SIG-M5 (cell line): ENCODE data around the gene SSR4.

Experiments
- DNase-seq: peaks from one replicate; lab custom pipeline; 2025; lab: John Stamatoyannopoulos, UW

SSR4 gene

DNA sequence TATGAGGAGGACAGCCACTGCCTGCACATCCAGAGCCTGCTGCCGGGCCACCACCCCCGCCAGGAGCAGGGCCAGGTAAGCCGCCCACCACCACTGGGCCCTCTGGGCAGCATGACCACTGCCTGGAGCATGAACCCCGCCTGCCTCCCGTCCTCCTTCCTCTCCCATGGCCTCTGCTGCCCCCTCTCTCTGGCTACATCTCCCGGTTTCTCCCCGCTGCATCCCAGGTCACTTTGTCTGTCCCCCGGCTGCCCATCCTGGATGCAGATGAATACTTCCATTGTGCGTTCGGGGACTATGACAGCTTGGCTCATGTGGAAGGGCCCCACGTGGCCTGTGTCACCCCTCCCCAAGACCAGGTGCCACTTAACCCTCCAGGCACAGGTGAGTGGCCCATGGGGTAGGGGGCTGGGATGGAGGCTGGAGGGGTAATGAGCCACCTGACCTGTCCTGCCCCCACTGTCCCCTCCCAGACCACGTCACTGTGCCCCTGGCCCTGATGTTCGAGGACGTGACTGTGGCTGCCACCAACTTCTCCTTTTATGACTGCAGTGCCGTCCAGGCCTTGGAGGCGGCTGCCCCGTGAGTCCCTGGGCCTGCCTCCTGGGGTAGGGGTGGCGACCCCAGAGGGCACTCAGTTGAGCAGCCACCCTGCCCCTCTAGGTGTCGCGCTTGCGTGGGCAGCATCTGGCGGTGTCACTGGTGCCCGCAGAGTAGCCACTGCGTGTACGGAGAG is 24.4 kb upstream of the SSR4 start:
- no peak for DNase-seq

- DNase-seq = no peak
Measured at GRCh38 chrX:153770601-153771414, 23.7 kb upstream of the SSR4 start.

DNA sequence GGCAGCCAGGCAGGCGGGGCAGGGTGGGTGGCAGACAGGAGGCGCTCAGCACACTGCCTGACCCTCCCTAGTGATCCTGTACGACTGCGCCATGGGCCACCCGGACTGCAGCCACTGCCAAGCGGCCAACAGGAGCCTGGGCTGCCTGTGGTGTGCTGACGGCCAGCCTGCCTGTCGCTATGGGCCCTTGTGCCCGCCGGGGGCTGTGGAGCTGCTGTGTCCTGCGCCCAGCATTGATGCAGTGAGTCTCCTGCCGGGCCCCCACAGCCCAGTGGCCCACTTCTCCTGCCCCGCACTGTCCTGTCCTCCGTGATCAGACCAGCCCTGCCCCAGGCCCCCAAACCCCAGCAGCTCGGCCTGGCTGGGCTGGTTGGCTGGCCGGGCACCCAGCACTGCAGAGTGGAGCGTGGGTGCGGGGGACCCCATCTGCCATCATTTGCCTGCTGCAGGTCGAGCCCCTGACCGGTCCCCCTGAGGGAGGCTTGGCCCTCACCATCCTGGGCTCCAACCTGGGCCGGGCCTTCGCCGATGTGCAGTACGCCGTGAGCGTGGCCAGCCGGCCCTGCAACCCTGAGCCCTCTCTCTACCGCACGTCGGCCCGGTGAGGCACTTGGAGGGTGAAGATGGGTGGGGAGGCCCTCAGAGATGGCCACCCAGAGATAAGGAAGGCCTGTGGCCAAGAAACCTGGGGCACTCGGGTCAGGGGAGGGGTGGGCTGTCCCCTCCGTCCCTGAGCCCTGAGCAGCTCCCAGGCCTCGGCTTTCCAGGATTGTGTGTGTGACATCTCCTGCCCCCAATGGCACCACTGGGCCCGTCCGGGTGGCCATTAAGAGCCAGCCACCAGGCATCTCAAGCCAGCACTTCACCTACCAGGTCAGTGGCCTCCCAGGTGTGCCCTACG is 22.8 kb upstream of the SSR4 start:
- no peak for DNase-seq

GRCh38 chrX:153772316-153773217 is 21.9 kb upstream of the SSR4 start:
- no peak for DNase-seq

DNA sequence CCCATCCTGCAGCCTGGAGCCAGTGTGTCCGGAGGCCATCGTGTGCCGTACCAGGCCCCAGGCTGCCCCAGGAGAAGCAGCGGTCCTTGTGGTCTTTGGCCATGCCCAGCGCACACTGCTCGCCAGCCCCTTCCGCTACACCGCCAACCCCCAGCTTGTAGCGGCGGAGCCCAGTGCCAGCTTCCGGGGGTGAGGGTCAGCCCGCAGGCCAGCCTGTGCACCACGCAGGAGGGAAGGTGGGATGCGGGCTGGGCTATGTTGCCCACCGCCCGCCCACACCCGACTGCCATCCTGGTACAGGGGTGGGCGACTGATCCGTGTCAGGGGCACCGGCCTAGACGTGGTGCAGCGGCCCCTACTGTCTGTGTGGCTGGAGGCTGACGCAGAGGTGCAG is 21.3 kb upstream of the SSR4 start:
- no peak for DNase-seq

- no peak for DNase-seq
Measured at GRCh38 chrX:153773741-153774575, 20.5 kb upstream of the SSR4 start.

DNA sequence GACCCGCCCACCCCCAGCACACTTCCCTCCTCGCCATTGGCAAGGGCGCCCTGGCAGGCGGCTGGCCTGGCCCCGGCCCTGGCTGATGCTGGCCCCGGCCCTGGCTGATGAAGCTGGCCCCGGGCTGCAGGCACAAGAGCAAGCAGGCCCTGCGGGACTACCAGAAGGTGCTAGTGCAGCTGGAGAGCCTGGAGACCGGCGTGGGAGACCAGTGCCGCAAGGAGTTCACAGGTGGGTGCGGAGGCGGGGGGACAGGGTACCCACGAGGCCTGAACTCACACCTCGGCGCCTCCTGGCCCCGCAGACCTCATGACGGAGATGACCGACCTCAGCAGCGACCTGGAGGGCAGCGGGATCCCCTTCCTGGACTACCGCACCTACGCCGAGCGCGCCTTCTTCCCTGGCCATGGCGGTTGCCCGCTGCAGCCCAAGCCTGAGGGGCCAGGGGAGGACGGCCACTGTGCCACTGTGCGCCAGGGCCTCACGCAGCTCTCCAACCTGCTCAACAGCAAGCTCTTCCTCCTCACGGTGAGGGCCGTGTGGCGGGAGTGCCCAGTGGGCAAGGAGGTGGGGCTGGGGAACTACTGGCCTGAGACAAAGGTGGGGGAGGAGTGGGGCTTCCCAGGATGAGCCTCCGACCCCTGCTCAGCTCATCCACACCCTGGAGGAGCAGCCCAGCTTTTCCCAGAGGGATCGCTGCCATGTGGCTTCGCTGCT is 19.7 kb upstream of the SSR4 start:
- DNase-seq = no peak

DNA sequence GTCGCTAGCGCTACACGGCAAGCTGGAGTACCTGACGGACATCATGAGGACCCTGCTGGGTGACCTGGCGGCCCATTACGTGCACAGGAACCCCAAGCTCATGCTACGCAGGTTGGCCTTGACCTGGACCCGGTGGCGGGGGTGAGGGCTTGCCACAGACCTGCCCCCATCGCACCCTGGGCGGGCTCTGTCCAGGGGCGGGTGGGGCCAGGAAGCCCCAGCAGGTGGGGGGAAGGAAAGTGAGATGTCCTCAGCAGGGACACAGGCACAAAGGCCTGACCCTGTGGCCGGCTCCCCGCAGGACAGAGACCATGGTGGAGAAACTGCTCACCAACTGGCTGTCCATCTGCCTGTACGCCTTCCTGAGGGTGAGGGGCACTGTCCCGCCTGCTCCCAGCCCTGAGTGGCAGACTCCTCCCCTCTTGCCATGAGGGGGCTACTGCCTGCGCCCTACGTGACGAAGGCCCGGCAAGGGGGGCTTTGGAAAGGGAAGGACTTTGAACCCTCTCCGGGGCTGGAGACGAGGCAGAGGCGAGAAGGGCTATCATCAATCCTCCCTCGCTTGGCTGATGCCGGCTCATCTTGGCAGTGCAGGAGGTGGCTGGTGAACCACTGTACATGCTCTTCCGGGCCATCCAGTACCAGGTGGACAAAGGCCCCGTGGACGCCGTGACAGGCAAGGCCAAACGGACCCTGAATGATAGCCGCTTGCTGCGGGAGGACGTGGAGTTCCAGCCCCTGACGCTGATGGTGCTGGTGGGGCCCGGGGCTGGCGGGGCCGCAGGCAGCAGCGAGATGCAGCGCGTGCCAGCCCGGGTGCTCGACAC is 19.0 kb upstream of the SSR4 start:
- DNase-seq = no peak

DNA sequence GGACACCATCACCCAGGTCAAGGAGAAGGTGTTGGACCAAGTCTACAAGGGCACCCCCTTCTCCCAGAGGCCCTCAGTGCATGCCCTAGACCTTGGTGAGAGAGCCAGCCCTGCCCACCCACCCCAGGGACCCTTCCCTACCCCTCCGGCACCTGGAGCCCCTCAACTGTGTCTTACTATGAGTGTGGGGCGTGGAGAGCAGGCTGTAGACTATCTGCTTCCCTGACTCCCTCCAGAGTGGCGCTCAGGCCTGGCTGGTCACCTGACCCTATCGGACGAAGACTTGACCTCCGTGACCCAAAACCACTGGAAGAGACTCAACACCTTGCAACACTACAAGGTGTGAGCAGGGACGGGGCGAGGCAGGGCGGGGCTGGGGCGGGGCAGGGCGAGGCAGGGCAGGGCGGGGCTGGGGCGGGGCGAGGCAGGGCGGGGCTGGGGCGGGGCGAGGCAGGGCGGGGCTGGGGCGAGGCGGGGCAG is 18.3 kb upstream of the SSR4 start:
- DNase-seq = no peak

GRCh38 chrX:153776611-153777045 is 17.8 kb upstream of the SSR4 start:
- no peak for DNase-seq

GRCh38 chrX:153777261-153778090 is 17.0 kb upstream of the SSR4 start:
- DNase-seq = no peak

GRCh38 chrX:153778181-153778580 is 16.3 kb upstream of the SSR4 start:
- DNase-seq = no peak

- no peak for DNase-seq
Measured at GRCh38 chrX:153778684-153779101, 15.8 kb upstream of the SSR4 start.

DNA sequence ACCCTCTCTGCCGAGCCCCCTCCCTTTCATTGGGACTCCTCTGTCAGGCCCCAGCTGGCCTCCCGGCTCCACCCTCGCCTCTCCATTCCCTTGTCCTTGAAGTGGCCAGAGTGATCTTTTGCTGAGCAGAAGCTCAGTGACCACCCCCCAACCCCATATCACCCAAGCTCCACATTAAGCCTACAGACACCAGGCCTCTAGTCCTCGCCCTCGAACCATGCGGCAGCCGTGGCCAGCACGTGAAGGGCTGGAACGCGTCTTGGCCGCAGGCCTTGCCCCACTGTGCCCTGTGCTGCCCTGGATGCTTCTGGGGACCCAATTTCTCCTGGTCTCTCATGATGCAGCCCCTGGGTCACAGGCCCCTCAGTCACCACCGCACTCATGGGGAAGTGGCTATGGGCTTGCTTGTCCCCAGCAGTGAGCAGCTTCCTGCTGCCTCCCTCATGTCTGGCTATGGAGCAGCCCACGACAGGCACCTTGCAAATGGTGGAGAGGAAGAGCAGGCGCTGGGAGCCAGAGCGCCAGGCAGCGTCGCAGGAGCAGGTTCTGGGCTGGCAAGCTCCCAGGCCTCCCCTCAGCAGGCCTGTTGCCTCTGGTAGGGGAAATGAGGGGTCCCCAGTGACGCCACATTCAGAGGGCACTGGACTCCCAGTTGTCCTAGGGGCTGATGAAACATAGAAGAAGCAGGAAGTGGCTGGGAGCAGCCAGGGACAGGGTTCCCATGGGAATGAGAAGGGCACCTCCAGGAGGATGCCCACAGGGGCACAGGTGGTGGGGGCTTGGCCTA is 14.4 kb upstream of the SSR4 start:
- DNase-seq = no peak

DNA sequence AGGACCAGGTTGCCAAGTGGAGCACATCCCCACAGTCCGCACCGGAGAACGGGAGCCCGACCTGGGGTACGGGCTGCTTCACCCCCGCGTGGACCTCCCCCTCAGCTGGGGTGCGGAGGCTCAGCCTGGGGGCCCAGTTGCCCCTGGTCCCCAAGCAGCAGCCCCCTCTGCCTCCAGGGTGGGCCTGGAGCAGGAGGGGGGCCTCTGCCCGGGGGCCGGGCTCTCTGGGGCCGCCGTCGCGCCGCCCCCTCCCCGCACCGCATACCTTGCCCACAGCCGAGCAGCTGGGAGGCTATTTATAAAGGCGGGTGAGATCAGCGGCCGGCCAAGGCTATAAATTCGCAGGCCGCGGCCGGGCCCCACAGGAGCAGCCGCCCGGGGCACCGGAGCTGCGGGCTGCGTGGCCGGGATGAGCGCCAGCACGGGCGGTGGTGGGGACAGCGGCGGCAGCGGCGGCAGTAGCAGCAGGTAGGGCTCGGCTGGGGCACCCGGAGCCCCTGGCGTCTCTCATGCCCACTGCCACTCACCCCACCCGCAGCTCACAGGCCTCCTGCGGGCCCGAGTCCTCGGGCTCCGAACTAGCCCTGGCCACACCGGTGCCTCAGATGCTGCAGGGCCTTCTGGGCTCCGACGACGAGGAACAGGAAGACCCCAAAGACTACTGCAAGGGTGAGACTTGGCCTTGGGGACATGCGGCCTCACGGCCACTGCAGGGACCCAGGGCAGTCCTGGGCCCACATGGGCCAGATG is 13.6 kb upstream of the SSR4 start, which contains the start of gene SRPK3:
TSS of gene SRPK3 (plus strand) at position 364 of the 750 bp plus-strand sequence. CDS start at position 410, 46 bp downstream.
- no peak for DNase-seq

DNA sequence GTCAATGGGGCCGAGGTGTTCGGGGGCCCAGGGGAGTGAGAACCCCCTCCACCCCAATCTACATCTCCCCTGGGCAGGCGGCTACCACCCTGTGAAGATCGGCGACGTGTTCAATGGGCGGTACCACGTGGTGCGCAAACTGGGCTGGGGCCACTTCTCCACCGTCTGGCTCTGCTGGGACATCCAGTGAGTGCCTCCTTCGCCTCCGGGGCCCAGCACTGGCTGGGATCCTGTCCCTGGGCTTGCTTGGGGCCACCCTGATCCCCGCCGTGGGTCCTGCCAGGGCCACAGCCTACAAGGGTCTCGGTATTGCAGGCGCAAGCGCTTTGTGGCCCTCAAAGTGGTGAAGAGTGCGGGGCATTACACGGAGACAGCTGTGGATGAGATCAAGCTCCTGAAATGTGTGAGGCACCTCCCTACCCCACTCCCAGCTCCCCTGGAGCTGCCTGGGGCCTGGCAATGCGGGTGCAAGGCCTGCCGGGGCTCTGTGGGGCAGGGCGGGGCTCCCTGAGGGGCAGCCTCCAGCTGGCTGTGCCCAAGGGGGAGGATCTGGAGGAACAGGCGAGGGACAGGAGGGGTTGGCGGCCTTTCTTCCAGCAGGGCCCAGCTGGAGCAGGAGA is 12.9 kb upstream of the SSR4 start:
- no peak for DNase-seq
